ENCODE measurements around the gene CPXM2.

CPXM2 gene

GRCh38 chr10:123848564-123849457 lies 42.8 kb downstream of the CPXM2 start:
- H4K20me1 ChIP-seq (ENCODE audit: insufficient read depth), result no peaks in the 10 kb centered on the region
- H3K27me3 ChIP-seq (ENCODE audit: insufficient read depth, low read depth), result no peaks in the 10 kb centered on the region
- peak overlapping the region; percentile 65 for H3K4me2 ChIP-seq
- H3K9ac ChIP-seq, result no peak overlapping the region
- H3K4me1 ChIP-seq (ENCODE audit: low read depth, poor library complexity, severe bottlenecking), result peaks cover 84% of the 10 kb centered on the region
- no peaks in the 10 kb centered on the region for H3K36me3 ChIP-seq (ENCODE audit: insufficient read depth)
- H2AFZ ChIP-seq (ENCODE audit: low read depth), result no peak overlapping the region
- H3K4me3 ChIP-seq (IDR thresholded peaks at IDR 0.05; ENCODE audit: insufficient read depth, low read depth, low read length), result no peak overlapping the region
- peak overlapping the region; percentile 69 for H3K27ac ChIP-seq
- H3K79me2 ChIP-seq (ENCODE audit: insufficient read depth, low read depth), result no peaks in the 10 kb centered on the region
- TF ChIP-seq, protein P1, sequence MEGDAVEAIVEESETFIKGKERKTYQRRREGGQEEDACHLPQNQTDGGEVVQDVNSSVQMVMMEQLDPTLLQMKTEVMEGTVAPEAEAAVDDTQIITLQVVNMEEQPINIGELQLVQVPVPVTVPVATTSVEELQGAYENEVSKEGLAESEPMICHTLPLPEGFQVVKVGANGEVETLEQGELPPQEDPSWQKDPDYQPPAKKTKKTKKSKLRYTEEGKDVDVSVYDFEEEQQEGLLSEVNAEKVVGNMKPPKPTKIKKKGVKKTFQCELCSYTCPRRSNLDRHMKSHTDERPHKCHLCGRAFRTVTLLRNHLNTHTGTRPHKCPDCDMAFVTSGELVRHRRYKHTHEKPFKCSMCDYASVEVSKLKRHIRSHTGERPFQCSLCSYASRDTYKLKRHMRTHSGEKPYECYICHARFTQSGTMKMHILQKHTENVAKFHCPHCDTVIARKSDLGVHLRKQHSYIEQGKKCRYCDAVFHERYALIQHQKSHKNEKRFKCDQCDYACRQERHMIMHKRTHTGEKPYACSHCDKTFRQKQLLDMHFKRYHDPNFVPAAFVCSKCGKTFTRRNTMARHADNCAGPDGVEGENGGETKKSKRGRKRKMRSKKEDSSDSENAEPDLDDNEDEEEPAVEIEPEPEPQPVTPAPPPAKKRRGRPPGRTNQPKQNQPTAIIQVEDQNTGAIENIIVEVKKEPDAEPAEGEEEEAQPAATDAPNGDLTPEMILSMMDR (conservative IDR thresholded peaks at IDR 0.05; ENCODE audit: low read depth, low read length), result no peak

DNA sequence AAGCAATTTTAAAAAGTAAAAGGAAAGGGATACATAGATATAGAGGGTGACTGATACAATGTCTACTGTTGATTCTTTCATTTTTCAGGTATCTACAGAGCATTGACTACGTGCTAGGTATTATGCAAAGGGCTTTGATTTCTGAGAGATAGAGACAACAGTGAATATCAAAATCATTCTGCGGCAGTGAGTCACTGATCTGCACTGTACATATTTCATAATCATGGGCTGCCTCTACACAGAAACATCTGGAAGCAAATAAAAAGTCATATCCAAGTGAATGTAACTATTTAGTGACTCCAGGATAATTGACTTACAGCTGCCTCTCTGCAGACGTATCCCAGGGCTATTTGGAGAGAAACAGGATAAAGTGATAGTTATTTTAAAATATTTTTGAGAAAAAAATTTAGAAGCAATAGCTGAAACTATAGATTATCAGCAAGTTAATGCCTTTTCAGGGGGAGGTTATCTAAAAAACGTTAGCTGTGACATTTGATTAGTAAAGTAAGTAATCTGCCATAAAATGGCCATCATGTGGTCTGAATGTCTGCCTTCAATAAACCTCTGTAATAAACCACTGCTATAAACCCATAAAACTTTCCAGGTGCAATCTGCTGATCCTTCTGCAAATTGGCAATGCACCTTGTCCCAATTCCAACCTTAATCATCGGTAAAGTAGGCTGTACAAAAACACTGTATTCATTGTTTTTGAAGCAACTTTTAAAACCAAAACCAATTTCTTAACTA lies 43.7 kb downstream of the CPXM2 start:
- no peak overlapping the region for H2AFZ ChIP-seq (ENCODE audit: low read depth)
- TF ChIP-seq, protein P1 (conservative IDR thresholded peaks at IDR 0.05; ENCODE audit: low read depth, low read length), result no peak
- H3K36me3 ChIP-seq (ENCODE audit: insufficient read depth), result no peaks in the 10 kb centered on the region
- no peaks in the 10 kb centered on the region for H3K79me2 ChIP-seq (ENCODE audit: insufficient read depth, low read depth)
- no peak overlapping the region for H3K9ac ChIP-seq
- H3K27ac ChIP-seq, result peak overlapping the region; percentile 69
- H3K4me1 ChIP-seq (ENCODE audit: low read depth, poor library complexity, severe bottlenecking), result peaks cover 87% of the 10 kb centered on the region
- H4K20me1 ChIP-seq (ENCODE audit: insufficient read depth), result no peaks in the 10 kb centered on the region
- H3K27me3 ChIP-seq (ENCODE audit: insufficient read depth, low read depth), result no peaks in the 10 kb centered on the region
- peak overlapping the region; percentile 65 for H3K4me2 ChIP-seq
- H3K4me3 ChIP-seq (IDR thresholded peaks at IDR 0.05; ENCODE audit: insufficient read depth, low read depth, low read length), result no peak overlapping the region

DNA sequence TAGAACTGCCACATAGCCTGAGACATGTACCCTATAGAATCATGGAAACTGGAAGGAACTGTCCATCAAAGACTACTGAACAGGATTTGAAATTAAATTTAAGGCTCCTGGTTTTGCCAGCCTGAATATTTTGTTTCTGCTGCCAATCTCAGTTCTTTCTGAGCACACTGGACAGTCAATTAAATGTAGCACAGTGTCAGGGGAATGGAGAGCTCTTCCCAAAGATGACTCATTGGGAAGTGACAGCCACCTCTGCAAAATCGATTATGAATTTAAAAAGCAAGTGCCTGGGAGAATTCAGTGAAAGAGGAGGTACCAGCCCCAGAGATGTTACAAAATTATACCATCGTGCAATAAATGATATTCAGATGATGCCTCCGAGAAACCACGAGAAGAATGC lies 47.8 kb downstream of the CPXM2 start:
- Histone ChIP-seq H2AFZ (ENCODE audit: low read depth) (no peak overlapping the region), H3K27ac (no peak overlapping the region), H3K9ac (no peak overlapping the region), H3K4me1 (ENCODE audit: low read depth, poor library complexity, severe bottlenecking) (peaks cover 88% of the 10 kb centered on the region), H3K36me3 (ENCODE audit: insufficient read depth) (no peaks in the 10 kb centered on the region), H3K27me3 (ENCODE audit: insufficient read depth, low read depth) (no peaks in the 10 kb centered on the region), H3K4me3 (IDR thresholded peaks at IDR 0.05; ENCODE audit: insufficient read depth, low read depth, low read length) (no peak overlapping the region), H4K20me1 (ENCODE audit: insufficient read depth) (no peaks in the 10 kb centered on the region), H3K79me2 (ENCODE audit: insufficient read depth, low read depth) (no peaks in the 10 kb centered on the region), H3K4me2 (peak overlapping the region; percentile 58)
- TF ChIP-seq, protein P1 (conservative IDR thresholded peaks at IDR 0.05; ENCODE audit: low read depth, low read length), result no peak

DNA sequence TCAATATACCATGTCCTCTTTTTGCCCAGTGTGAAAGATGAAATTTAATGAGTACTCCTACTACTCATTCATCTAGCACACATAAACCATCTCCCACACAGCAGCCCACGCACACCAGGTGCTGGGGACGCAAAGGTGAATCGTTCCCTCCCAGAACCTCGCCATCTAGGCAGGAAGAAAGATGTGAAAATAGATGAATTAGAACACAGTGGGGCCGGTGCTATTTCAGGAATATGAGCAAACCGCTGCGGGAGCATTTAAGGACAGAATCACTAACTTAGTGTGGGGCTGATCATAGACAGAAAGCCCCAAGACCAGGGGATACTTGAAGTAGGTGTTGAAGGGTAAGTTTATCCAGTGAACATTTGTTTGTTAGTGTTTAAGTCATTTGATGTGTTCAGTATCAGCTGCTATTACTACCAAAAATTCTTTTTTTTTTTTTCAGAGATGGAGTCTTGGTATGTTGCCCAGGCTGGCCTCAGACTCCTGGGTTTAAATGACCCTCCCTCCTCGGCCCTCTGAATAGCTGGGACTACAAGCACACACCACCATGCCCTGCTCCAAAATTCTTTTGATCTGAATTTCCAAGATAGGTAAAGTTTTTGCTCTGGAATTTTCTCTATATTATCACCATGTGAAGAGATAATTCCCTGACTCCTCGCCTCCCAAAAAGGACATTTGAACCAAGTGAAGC lies 48.8 kb downstream of the CPXM2 start:
- Histone ChIP-seq H3K27me3 (ENCODE audit: insufficient read depth, low read depth) (no peaks in the 10 kb centered on the region), H4K20me1 (ENCODE audit: insufficient read depth) (no peaks in the 10 kb centered on the region), H3K4me1 (ENCODE audit: low read depth, poor library complexity, severe bottlenecking) (peaks cover 88% of the 10 kb centered on the region), H3K9ac (no peak overlapping the region), H3K27ac (no peak overlapping the region), H3K79me2 (ENCODE audit: insufficient read depth, low read depth) (no peaks in the 10 kb centered on the region), H3K4me2 (no peak overlapping the region), H2AFZ (ENCODE audit: low read depth) (no peak overlapping the region), H3K36me3 (ENCODE audit: insufficient read depth) (no peaks in the 10 kb centered on the region), H3K4me3 (IDR thresholded peaks at IDR 0.05; ENCODE audit: insufficient read depth, low read depth, low read length) (no peak overlapping the region)
- TF ChIP-seq, protein P1 (conservative IDR thresholded peaks at IDR 0.05; ENCODE audit: low read depth, low read length), result no peak

Data from KMS-11 (cell line).